ENCODE data around the gene LRRC61.
"Not testable (repeated sequence)": the region's sequence is repeated elsewhere in the genome, so short reads cannot be mapped to it uniquely, and the experiment has no call there.

LRRC61 gene

DNA sequence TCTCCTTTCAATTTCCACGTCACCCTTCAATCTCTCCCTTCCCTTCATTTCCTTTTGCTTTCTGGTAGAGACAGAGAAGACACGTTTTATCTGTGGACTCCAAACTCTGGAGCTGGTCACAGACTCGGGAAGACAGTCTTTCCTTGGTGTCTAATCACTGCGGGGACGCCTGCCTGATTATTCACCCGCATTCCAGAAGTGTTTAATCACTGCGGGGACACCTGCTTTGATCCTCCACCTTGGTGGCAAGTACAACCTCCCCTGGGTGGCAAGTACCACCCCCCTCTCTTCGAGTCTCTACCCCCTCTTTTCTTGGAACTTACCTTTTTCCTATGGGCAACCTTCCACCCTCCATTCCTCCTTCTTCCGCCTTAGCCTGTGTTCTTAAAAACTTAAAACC, 15.3 kb upstream of the LRRC61 start:
- no peak for DNase-seq

DNA sequence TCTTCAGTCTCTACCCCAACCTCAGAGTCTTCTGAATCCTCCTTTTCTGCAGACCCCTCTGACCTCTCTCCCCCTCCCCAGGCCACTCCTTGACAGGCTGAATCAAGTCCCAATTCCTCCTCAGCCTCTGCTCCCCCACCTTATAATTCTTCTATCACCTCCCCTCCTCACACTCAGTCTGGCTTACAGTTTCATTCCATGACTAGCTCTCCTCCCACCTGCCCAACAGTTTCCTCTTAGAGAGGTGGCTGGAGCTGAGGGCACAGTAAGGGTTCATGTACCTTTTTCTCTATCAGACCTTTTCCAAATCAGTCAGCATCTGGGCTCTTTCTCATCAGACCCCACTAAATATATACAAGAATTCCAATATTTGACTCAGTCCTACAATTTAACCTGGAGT, 14.6 kb upstream of the LRRC61 start:
- DNase-seq, result no peak

DNA sequence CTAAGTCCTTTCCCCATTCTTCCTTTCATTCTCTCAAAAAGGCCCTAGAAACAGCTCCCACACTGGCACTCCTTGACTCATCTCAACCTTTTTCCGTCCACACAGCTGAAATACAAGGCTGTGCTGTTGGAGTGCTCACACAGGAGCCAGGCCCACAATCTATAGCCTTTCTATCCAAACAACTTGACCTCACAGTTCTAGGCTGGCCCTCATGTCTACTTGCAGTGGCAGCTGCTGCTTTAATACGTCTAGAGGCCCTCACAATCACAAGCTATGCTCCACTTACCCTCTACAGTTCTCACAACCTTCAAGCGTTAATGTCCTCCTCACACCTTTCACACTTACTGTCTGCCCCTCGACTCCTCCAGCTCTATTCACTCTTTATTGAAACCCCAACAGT, 12.0 kb upstream of the LRRC61 start:
- DNase-seq, result no peak

DNA sequence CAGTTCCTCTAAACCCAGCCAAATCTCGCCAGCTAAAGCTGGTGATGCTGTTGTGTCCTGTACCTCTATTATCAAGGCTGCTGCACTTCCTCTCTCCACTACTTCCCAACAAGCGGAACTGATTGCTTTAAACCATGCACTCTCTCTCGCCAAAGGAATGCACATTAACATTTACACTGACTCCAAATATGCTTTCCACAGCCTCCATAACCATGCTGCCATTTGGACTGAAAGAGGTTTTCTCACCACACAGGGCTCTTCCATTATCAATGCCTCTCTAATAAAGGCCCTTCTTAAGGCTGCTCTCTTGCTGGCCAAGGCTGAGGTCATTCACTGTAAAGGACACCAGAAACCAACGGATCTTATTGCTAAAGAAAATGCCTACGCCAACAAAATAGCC, 11.4 kb upstream of the LRRC61 start:
- DNase-seq, result no peak

DNA sequence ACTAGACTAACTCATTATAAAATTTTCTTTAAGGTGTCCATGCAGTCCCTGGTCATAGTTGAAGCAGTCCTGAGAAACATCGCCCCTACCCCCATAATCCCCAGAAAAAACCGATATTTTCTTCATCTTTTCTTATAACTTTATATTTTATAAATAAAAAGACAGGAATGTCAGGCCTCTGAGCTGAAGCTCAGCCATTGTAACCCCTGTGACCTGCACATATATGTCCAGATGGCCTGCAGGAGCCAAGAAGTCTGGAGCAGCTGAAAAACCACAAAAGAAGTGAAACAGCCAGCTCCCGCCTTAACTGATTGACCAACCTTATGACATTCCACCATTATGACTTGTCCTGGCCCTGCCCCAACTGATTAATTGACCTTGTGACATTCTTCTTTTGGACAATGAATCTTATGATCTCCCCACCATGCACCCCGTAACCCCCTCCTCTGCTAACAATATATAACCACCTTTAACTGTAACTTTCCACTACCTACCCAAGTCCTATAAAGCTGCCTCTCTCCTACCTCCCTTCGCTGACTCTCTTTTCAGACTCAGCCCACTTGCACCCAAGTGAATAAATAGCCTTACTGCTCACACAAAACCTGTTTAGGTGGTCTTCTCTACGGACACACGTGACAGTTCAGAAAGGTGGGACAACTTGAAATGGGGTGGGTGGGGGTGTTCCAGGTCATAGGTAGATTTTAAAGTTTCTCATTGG, 10.3 kb upstream of the LRRC61 start:
- not testable (repeated sequence) for DNase-seq

DNA sequence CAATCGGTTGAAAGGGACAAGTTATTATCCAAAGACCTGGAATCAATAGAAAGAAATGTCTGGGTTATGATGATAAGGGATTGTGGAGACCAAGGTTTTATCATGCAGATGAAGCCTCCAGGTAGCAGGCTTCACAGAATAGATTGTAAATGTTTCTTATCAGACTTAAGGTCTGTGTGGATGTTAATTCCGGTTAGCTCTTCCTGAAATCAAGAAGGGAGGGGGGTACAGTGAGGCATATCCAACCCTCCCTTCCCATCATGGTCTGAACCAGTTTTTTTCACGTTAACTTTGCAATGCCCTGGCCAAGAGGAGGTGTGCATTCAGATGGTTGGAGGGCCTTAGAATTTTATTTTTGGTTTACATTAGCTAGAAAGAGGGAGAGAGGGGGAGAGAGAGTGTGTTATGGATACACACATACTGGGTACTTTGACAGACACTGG, 9.8 kb upstream of the LRRC61 start:
- no peak for DNase-seq

DNA sequence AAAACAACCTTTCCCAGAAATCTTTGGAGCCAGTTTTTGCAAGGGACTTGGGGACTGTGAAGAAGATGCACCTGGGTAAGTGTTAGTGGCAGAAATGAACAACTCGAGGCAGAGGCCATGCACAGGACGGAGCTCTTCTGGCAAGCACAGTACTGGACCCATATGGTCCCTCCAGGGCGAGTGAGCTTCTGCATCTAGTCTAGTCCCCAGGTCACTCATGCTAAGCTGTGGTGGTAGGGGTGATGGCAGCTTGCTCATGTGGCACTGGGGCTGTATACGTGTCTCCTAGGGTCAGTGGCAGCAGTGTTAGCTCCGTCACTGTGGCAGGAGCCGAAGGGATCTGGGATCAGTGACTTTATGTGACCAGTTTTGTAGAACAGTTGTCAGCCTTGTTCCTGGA, 9.3 kb upstream of the LRRC61 start:
- no peak for DNase-seq

DNA sequence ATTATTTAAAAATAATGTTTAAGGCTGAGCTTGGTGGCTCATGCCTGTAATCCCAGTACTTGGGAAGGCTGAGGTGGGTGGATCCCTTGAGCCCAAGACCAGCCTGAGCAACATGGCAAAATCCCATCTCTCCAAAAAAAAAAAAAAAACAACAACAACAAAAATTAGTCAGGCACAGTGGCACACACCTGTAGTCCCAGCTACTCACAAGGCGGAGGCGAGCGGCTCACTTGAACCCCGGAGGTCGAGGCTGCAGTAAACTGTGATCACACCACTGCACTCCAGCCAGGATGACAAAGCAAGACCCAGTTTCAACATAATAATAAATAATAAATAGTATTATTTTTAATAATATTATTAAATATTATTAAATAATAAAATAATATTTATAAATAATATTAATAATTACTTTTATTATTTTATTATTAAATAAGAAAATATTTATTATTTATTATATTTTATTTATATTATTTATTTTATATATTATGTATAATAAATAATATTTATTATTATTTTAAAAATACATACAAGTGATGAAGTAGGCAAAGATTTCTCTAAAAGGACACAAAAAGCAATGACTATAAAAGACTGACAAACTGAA, 8.4 kb upstream of the LRRC61 start:
- DNase-seq, result no peak

DNA sequence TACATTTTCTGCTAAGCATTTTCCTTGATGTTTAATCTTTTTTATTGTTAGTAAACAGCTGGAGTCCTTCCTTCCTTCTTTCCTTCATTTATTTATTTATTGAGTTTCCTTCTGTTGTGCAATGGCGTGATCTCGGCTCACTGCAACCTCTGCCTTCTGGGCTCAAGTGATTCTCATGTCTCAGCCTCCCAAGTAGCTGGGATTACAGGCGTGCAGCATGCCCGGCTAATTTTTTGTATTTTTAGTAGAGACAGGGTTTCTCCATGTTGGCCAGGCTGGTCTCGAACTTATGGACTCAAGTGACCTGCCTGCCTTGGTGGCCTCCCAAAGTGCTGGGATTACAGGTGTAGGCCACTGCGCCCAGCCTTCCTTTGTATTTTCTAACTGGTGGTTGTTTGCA, 6.2 kb upstream of the LRRC61 start:
- DNase-seq, result not testable (repeated sequence)

DNA sequence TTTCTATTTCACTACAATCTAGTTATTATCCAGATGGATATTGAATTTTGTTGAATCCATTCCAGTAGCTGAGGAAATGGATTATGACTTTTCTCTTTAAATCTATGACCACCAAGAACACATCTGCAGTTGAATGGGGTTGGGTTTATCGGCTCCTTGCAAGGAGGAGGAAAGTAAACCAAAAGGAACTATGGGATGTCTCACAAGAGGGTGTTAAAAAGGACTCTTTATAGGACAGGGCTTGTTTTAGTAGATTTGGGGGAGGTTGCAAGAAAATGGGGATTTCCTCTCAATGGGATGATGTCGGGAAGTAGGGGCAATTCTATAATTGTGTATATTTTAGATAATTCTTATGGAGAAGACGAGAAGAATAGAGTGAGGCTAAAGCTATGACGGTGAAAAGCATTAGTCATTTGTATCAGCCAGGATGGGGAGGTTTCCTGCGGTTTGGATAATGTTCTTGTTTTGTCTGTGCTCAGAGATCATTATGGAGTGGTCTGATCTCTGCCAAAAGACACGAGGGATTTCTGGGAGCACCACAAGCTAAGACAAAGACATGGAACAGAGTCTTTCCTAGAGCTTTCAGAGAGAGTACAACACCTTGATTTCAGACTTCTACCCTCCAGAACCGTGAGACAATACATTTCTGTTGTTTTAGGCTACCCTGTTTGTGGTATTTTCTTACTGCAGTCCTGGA, 5.3 kb upstream of the LRRC61 start:
- DNase-seq, result no peak

DNA sequence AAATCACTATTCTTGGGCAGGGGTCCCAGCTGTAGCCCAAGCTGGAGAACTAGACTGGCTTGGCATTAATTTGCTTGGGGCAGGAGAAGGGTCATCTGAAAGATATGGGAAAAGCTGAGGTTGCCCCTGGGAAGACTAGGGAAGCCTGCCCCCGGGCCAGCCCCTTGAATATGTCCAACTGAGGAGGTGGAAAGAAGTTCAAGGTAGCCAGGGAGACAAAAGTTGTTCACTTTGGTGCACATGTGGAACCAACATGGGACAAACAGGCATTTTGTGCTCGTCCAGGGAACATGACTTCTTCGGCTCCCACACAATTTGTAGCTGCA, 1.4 kb upstream of the LRRC61 start:
- no peak for DNase-seq

DNA sequence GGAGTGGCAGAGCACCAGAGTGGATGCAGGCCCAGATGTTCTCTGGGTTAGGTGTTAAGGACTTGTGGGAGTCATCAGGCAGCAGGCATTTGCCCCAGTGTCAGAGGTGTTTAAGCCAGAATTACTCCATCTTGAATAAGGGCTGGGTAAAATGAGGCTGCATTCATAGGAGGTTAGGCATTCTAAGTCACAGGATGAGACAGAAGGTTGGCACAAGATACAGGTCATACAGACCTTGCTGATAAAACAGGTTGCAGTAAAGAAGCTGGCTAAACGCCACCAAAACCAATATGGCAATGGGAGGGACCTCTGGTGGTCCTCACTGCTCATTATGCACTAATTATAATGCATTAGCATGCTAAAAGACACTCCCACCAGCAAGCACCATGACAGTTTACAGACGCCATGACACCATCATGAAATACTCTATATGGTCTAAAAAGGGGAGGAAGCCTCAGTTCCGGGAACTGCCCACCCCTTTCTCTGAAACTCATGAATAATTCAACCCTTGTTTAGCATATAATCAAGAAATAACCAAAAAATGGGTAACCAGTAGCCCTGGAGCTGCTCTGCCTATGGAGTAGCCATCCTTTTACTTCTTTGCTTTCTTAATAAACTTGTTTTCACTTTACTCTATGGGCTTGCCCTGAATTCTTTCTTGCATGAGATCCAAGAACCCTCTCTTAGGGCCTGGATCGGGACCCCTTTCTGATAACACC, 882 bp upstream of the LRRC61 start:
- DNase-seq, result no peak

DNA sequence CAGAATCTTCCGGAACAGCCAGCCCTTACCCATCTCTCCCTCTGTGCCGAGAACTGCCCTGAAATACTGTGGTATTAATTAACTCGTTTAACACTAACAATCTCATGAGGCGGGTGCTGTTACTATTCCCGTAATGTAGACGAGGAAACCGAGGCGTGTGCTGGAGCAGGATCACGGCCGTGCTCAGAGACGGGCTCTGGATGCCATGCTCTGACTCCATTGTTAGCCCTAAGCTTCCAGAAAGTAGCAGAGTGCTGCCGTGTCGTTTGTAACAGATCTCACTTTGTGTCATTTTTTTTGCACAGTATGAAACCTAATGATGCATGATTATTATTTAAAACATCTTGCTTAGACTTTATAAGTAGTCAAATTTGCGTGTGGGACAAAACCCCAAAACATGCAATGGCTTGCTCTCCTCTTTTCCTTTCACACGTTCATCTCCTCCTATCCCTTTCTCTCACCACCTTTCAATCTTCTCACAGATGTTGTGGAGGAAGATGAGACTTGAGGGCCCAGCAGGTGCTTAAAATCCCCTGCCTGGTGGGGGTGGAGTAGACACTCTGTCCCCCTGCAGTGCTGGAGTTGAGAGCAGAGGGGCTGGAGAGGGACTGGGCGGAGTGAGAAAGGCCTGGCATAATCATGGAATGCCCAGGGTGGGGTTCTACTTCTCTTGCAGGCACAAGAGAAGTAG, 672 bp downstream of the LRRC61 start:
- no peak for DNase-seq

DNA sequence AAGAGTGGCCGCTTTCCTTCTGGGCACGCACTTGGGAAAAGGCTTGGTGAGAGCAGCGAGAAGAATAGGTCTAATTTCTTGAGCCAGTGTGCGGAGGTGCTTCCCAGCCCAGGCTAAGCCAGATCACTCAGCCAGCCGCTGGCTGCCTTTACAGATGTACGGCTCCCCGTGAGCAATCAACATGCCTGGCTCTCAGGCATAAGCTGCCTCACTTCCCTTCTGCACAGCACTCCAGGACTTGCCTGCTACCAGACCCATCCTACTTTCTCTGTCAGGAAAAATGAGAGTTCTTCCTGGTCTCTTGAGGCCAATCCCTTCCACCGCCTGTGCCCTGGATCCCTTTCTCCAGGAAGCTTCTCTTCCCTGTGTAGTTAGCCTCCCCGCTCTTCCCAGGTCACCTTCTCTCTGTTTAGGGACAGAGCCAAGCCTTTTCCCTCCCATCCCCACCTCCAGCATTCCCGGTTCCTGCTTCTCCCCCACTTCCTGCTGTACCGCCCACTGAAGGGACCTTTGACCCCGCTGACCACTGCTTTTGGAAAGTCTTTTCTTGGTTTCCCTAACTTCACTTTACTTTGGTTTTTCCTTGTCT, 1.3 kb downstream of the LRRC61 start:
- DNase-seq, result no peak

DNA sequence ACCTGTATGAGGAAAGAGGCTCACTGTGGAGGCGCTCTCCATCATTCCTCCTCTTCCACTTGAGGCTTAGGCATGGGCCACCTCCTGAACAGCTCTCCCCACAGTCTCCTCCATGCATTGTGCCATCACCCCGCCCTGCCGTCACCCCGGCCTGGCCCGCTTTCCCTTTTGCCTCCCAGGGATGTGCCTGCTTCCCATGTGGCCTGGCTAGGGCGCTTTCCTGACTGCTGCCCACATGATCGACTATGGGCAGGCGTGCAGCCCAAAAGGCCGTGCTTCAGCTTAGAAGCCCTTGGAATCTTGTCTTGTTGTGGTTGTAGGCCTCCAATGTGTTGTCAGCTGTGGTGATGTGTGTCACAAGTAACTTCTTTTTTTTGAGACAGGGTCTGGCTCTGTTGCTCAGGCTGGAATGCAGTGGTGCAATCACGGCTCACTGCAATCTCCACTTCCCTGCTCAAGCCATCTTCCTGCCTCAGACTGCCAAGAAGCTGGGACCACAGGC, 2.0 kb downstream of the LRRC61 start:
- no peak for DNase-seq

DNA sequence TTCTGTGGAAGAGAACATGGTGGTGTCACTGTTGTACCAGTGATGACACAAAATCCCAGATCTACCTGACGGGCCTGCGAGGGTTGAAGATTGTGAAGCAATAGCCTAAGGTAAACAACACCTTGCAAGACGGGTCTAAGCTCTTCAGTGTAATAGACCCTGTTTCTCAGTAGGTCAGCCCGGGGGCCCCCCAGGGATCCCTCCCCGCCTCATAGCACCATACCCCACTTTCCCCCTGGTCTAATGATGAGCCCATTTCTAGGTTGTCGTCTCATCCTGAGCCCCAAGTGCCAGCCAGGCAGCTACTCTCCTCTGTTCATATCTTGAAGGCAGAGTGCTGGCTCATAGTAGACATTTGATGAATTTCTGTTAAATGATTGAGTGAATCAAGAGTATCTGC, 2.7 kb downstream of the LRRC61 start:
- no peak for DNase-seq

DNA sequence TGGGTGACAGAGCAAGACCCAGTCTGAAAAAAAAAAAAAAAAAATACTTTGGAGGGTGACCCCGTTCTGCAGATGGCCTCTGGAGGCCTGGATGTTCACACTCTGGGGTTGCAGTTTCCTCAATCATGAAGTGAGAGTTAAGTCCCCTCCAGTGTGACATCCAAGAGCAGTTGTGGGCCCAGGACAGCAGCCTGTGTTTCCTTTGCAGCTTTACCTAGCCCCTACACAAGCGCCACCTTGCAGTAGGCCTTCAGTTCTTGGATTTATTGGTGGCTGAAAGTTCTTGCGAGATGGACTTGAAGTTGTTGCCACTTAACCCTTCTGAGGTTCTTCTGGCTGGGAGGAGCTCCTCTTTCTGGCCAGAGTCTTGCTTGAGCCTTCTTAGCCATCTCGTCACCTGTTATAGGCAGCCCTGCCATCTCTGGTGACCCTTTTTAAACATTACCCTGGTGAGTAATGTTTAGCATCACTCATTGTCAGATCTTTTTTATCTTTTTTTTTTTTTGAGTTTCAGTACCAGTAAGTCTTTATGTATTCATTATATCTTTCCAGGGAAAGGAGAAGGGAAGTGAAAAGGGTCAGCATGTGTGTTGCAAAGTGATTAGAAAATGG, 3.6 kb downstream of the LRRC61 start:
- no peak for DNase-seq

DNA sequence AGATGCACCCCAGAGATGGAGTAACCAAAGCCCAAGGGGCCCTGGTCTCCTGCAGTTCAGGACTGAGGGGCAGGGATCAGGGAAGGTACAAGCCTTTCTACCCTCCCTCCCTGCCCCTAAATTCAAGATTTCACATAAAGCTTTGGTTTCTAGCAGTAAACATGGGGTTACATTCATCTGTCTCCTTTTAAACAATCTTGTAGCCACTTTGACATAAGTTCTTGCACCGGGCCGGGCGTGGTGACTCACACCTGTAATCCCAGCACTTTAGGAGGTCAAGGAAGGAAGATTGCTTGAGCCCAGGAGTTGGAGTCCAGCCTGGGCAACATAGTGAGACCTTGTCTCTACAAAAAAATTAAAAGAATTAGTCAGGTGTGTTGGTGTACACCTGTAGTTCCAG, 4.2 kb downstream of the LRRC61 start:
- no peak for DNase-seq

DNA sequence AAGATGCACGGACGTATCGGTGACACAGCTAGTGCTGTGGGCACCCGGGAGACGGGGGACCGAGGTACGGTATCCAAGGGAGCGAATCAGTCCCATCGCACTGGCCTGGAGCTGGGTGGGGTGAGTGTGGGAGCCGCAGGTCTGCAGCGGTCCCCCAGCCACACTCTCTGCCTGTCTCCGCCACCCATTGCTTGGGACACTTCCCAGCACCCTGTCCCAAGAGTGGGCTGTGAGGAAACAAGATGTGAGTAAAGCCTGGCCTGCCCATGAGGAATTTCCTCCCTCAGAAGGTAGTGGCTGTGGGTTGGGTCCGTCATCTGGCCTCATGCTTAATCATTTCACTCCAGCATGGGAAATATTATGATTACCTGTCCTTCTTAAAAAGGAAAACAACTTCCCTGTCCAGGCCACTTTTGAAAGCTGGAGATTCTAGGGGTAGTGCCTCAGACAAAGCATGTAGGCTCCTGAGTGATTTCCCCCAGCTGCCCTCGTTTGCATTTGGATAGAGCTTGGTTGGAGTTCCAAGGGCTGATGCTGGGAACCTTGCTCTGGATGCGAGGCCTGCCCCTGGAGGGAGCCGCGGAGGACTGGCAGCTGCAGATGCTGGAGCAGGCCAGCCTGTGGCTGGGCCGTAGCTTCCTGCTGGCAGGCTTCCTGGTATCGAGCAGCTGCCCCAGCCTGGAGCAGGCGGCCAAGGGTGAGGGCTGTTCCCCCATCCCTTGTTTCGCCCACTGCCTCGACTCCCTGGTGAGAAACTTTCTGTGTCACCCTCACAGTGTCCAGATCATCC, 6.4 kb downstream of the LRRC61 start:
- no peak for DNase-seq

DNA sequence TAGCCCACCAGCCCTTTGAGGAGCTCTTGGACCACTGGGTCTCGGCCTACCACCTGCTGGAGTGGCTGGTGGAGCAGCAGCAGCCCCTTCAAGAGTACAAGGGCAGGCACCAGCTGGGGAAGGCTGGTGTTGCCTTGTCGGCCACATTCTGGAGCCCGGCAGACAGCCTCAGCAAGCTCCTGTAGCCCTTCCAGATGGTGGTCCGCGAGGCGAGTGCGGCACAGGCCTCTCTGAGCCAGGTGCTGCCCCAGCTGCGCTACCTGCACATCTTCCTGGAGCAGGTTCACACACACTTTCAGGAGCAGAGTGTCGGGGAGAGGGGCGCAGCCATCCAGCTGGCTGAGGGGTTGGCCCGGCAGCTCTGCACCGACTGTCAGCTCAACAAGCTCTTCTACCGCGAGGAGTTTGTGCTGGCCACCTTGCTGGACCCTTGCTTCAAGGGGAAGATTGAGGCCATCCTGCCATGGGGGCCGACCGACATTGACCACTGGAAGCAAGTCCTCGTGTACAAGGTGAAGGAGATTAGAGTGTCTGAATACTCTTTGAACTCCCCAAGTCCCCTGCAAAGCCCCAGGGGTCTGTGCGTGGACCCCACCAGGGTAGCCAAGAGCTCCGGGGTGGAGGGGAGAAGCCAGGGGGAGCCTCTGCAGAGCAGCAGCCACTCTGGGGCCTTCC, 7.2 kb downstream of the LRRC61 start:
- DNase-seq, result no peak

Measured in cerebellar nuclear complex (tissue), 1 donor.